Measurements from ENCODE around the gene PNKD.

Gene PNKD

DNA sequence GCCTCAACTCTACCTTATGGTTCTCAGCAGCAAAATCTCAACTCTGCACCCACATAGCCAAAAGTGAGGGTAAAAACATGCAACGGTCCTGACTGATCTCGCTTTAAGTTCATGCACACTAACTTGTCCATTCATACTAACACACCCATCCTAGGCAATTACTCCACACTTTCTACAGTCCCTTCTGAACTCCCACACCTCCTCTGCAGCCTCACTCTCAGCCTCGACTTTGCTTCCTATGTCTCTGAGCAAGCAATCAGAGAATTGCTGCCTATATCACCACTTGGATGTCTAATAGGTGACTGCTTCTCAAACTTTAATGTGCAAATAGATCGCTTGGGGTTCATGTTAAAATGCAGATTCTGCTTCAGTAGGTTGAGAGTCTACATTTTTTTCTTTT, 29.8 kb downstream of the PNKD start:
- no peak for TF ChIP-seq EZH2 (IDR thresholded peaks at IDR 0.05; ENCODE audit: borderline replicate concordance, low read length)
- TF ChIP-seq, protein P1, sequence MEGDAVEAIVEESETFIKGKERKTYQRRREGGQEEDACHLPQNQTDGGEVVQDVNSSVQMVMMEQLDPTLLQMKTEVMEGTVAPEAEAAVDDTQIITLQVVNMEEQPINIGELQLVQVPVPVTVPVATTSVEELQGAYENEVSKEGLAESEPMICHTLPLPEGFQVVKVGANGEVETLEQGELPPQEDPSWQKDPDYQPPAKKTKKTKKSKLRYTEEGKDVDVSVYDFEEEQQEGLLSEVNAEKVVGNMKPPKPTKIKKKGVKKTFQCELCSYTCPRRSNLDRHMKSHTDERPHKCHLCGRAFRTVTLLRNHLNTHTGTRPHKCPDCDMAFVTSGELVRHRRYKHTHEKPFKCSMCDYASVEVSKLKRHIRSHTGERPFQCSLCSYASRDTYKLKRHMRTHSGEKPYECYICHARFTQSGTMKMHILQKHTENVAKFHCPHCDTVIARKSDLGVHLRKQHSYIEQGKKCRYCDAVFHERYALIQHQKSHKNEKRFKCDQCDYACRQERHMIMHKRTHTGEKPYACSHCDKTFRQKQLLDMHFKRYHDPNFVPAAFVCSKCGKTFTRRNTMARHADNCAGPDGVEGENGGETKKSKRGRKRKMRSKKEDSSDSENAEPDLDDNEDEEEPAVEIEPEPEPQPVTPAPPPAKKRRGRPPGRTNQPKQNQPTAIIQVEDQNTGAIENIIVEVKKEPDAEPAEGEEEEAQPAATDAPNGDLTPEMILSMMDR (IDR thresholded peaks at IDR 0.05; ENCODE audit: low read length), result no peak
- H3K4me1 ChIP-seq (ENCODE audit: insufficient read depth, low read length, severe bottlenecking), result peaks cover 3% of the 10 kb centered on the region
- H2AFZ ChIP-seq (ENCODE audit: low read length), result no peak overlapping the region
- H3K27ac ChIP-seq (ENCODE audit: low read depth, low read length, poor library complexity, severe bottlenecking), result no peak overlapping the region
- H3K79me2 ChIP-seq (ENCODE audit: insufficient read depth, low read length), result no peaks in the 10 kb centered on the region
- H3K4me2 ChIP-seq (ENCODE audit: low read length), result no peak overlapping the region
- no peaks in the 10 kb centered on the region for H3K9me2 ChIP-seq (ENCODE audit: low read depth, low read length)
- H3K9ac ChIP-seq (ENCODE audit: low read length), result no peak overlapping the region
- H3K36me3 ChIP-seq (ENCODE audit: insufficient read depth, low read length), result no peaks in the 10 kb centered on the region
- no peaks in the 10 kb centered on the region for H3F3A ChIP-seq (ENCODE audit: insufficient read depth, low read length)
- no peaks in the 10 kb centered on the region for H4K20me1 ChIP-seq (ENCODE audit: insufficient read depth, low read length)
- H3K27me3 ChIP-seq (ENCODE audit: insufficient read depth, low read length), result no peaks in the 10 kb centered on the region
- H3K9me3 ChIP-seq (ENCODE audit: low read length), result no peaks in the 10 kb centered on the region
- no peak overlapping the region for H3K4me3 ChIP-seq (ENCODE audit: low read depth, low read length, poor library complexity, severe bottlenecking)

DNA sequence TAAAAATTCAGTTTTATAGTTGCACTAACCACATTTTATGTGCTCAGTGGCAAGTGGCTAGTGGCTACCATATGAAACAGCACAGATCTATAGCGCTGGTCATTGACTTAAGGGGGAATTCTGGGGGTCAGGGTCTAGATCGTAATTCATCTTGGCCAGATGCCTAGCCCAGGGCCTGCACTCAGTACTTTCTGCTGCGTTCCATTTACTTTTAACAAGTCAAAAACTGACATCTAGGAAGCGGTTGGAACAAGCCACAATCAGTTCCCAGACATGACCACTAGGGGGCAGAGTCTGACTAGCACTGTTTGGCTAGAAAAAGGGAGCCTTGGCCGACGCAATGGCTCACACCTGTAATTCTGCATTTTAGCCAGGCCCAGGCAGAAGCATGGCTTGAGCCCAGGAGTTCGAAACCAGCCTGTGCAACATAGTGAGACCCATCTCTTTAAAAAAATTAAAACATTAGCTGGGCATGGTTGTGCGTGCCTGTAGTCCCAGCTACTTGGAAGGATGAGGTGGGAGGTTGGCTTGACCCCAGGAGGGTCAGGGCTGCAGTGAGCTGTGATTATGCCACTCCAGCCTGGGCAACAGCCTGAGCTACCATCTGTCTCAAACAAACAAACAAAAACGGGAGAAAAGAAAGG, 31.0 kb downstream of the PNKD start:
- Histone ChIP-seq H3F3A (ENCODE audit: insufficient read depth, low read length) (no peaks in the 10 kb centered on the region), H3K79me2 (ENCODE audit: insufficient read depth, low read length) (no peaks in the 10 kb centered on the region), H2AFZ (ENCODE audit: low read length) (no peak overlapping the region), H3K4me1 (ENCODE audit: insufficient read depth, low read length, severe bottlenecking) (peaks cover 4% of the 10 kb centered on the region), H3K36me3 (ENCODE audit: insufficient read depth, low read length) (no peaks in the 10 kb centered on the region), H3K27ac (ENCODE audit: low read depth, low read length, poor library complexity, severe bottlenecking) (no peak overlapping the region), H3K9me3 (ENCODE audit: low read length) (no peaks in the 10 kb centered on the region), H4K20me1 (ENCODE audit: insufficient read depth, low read length) (no peaks in the 10 kb centered on the region), H3K9me2 (ENCODE audit: low read depth, low read length) (no peaks in the 10 kb centered on the region), H3K9ac (ENCODE audit: low read length) (no peak overlapping the region), H3K4me3 (ENCODE audit: low read depth, low read length, poor library complexity, severe bottlenecking) (no peak overlapping the region), H3K4me2 (ENCODE audit: low read length) (no peak overlapping the region), H3K27me3 (ENCODE audit: insufficient read depth, low read length) (no peaks in the 10 kb centered on the region)
- TF ChIP-seq, protein P1 (IDR thresholded peaks at IDR 0.05; ENCODE audit: low read length), result peak; percentile 94
- no peak for TF ChIP-seq EZH2 (IDR thresholded peaks at IDR 0.05; ENCODE audit: borderline replicate concordance, low read length)

DNA sequence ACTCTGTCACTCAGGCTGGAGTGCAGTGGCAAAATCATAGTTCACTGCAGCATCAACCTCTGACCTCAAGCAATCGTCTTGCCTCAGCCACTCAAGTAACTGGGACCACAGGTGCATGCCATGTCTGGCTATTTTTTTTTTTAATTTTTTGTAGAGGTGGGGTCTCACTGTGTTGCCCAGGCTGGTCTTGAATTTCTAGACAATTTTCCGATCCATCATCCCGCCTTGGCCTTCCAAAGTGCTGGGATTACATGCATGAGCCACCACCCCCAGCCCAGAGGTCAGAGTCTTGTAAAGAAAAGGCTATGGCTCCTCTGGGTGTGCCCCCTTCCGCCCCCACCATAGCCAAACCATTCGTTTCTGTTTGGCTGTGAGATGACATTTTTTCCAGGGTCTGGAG, 35.1 kb downstream of the PNKD start:
- Histone ChIP-seq H3K27ac (ENCODE audit: low read depth, low read length, poor library complexity, severe bottlenecking) (no peak overlapping the region), H3K9me2 (ENCODE audit: low read depth, low read length) (no peaks in the 10 kb centered on the region), H3K79me2 (ENCODE audit: insufficient read depth, low read length) (no peaks in the 10 kb centered on the region), H4K20me1 (ENCODE audit: insufficient read depth, low read length) (no peaks in the 10 kb centered on the region), H2AFZ (ENCODE audit: low read length) (no peak overlapping the region), H3K9ac (ENCODE audit: low read length) (no peak overlapping the region), H3K4me1 (ENCODE audit: insufficient read depth, low read length, severe bottlenecking) (peaks cover 5% of the 10 kb centered on the region), H3F3A (ENCODE audit: insufficient read depth, low read length) (no peaks in the 10 kb centered on the region), H3K36me3 (ENCODE audit: insufficient read depth, low read length) (no peaks in the 10 kb centered on the region), H3K4me3 (ENCODE audit: low read depth, low read length, poor library complexity, severe bottlenecking) (no peak overlapping the region), H3K4me2 (ENCODE audit: low read length) (no peak overlapping the region), H3K27me3 (ENCODE audit: insufficient read depth, low read length) (no peaks in the 10 kb centered on the region), H3K9me3 (ENCODE audit: low read length) (no peaks in the 10 kb centered on the region)
- TF ChIP-seq, protein P1 (IDR thresholded peaks at IDR 0.05; ENCODE audit: low read length), result no peak
- TF ChIP-seq EZH2 (IDR thresholded peaks at IDR 0.05; ENCODE audit: borderline replicate concordance, low read length), result no peak
